GM12891 (cell line): ENCODE measurements around the gene RTP1.

Experiments
- POLR2A ChIP-seq: IDR thresholded peaks from 2 replicates; pipeline ENCODE4 v1.6.1; 2011; ENCODE audit warnings: low read depth, low read length, control low read depth
- POLR2AphosphoS5 ChIP-seq: IDR thresholded peaks from 2 replicates; pipeline ENCODE4 v1.6.1; 2011; ENCODE audit warnings: low read depth, low read length, control low read depth
- SPI1 ChIP-seq: IDR thresholded peaks from 2 replicates; pipeline ENCODE4 v1.6.1; 2011; ENCODE audit warnings: low read depth, low read length, control low read depth
- TAF1 ChIP-seq: IDR thresholded peaks from 2 replicates; pipeline ENCODE4 v1.6.1; 2011; ENCODE audit warnings: low read depth, low read length, control low read depth

DNA sequence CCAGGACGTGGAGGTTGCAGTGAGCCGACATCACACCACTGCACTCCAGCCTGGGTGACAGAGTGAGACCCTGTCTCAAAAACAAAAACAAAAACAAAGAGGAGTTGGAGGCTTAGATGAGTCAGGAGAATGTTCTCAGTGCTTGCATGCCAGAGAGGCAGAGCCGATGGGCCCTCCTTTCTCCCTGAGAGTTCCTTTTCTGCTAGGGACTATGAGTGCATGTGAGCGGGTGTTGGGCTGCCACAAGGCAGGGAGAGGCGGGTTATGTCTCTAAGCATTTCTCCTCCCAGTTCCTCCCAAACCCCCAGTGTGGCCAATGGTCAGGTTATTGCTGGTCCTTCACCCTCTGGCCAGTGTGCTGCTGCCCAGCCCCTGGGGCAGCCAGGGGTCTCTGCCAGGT lies 45.1 kb downstream of the RTP1 start:
- no peak for TF ChIP-seq POLR2AphosphoS5
- TF ChIP-seq POLR2A = no peak
- no peak for TF ChIP-seq SPI1
- TF ChIP-seq TAF1 = no peak
